GM18520 (cell line): ENCODE data around the gene HHIP.
A peak's percentile ranks its signal among the peaks of the same experiment; 100 is the strongest.

Source experiments
- ATAC-seq: cut with Tn5 transposase; IDR thresholded peaks from one replicate; pipeline ENCODE4 v1.9.1; 2021; ENCODE audit not compliant: unreplicated experiment

Gene HHIP, protein sequence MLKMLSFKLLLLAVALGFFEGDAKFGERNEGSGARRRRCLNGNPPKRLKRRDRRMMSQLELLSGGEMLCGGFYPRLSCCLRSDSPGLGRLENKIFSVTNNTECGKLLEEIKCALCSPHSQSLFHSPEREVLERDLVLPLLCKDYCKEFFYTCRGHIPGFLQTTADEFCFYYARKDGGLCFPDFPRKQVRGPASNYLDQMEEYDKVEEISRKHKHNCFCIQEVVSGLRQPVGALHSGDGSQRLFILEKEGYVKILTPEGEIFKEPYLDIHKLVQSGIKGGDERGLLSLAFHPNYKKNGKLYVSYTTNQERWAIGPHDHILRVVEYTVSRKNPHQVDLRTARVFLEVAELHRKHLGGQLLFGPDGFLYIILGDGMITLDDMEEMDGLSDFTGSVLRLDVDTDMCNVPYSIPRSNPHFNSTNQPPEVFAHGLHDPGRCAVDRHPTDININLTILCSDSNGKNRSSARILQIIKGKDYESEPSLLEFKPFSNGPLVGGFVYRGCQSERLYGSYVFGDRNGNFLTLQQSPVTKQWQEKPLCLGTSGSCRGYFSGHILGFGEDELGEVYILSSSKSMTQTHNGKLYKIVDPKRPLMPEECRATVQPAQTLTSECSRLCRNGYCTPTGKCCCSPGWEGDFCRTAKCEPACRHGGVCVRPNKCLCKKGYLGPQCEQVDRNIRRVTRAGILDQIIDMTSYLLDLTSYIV

DNA sequence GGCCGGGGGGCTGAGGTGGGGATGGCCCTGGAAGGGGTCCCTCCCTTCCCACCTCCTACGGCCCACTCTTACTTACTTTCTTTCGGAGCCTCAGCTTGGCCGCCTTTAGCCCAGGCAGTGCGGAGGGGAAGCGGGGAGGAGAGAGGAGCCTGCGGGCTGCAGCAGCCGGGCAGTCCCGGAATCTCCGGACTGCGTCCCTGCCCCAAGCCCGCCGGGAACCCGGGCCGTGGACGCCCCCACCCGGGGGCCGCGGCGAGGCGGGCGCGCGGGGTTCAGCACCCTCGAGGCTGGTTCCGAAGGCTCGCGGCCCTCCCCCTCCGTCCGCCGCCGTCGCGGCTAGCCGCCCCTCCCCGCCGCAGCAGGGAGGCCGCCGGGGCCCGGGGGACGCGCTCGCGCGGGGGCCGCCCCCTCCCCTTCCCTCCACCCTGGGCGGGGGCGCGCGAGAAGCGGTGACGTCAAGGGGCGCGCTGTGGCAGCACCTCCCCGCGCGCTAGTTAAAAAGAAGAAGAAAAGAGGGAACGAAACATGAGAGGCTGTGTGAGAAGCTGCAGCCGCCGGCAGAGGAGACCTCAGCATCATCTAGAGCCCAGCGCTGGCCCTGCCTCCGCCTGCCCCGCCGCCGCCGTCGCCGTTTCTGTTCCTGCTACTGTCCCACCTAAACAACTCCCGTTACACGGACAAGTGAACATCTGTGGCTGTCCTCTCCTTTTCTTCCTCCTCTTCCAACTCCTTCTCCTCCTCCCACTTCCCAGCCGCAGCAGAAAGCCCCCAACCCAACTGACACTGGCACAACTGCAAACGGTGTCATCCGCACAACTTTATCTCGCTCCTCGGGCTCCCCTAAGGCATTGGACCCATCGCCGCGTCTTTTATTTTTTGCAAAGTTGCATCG is at the start of gene HHIP:
Gene HHIP (plus strand): TSS at position 526 of the 892 bp plus-strand sequence. CDS start 520 bp downstream, outside the sequence.
- no peak for ATAC-seq

DNA sequence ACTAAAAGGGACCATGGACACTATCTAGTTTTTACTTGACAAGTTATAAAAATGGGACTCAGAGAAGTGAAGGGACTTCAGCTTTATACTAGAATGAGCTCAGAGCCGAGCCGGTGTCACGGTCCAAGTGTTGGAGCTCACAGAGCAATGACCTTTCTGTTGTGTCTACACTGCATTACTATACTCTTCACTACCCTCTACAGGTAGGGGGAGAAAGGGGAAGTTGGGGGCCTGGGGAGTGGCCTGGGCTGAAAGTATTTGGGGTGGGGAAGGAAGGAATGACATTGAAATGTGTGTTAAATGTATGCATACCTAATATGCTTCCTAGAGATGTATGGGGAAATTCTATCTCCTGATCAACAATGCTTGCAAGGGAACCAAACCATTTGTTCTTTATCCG is 48.8 kb upstream of the HHIP start:
- no peak for ATAC-seq

DNA sequence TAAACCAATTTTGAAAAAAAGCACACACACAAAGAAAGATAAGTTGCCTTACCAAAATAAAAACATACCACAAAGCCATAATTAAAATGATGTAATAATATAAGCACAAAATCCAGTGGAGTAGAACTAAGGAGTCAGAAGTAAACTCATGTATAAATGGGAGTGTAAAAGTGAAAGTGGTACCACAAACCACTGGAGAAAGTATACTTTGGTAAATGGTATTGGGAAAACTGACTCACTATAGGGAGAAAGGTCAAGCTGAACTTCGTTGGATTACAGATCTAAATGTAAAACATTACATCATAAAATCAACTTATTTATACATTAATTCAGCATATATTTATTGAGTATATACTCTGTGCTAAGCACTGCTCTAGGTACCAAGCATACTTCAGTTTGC is 46.3 kb upstream of the HHIP start:
- ATAC-seq, result no peak

DNA sequence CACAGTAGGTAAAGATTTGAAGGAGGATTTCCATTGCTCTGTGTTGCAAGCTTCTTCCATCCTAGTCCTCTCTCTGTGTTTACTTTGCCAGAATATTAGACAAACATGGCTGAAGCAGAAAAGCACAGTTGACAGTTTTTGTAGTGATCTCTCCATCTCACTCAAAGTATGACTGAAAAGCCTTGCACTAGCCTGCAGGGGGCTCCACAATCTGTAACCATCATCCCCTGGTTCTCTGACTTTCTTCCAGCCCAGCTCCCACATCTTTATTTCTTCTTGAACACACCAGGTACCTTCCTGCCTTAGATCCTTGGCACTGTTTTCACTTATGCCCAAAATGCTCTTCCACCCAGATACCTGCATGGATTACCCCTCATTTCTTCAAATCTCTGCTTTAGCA is 34.1 kb upstream of the HHIP start:
- no peak for ATAC-seq

DNA sequence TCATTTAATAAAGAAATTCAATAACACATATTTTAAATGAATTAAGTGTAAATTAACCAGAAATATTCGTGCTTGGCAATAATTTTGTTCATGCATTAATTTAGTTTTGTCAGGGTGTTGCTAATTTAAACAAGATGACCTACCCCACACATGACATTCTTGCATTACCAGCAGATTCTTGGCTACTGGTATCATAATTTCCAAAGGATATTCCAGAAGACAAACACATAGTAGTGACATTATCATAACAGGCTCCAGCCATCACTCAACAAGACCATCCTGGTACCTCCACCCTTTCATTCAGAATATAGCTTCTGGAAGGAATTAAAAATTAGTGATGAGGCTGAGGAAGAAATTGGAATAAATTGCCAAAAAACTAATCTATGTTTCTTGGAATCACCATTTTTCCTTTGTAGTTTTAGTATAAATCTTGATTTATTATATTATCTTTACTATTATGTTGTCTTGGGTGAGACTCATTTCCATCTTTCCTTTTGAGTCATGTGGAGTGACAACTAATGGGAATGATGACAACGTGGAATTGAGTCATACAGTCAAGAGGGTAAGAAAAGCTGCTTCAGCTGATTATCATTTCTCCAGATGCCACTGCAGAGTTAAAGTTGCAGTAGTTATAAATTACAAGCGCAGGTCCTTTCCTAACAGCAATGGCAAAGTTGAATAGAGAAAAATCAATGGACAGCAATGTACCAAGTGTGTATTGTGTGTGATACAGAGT is 30.9 kb upstream of the HHIP start:
- no peak for ATAC-seq

DNA sequence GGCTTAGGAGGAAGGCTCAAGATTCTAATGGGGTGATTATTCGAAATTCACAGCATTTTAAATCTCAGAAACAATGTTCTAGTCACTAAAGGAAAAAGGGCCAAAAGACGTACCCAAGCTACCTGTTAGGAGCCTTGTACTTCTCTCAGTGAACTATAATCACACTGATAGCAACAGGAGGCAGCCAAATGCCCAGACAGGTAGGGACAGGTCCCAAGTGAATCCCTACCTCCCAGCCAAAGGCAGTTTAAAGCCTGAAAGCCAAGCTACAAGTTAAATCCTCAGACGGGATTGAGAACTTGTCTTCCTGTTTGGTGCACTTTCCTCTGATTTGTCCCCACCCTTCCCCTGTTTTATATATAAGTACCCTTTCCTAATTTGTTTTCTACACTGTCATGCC is 24.3 kb upstream of the HHIP start:
- no peak for ATAC-seq

DNA sequence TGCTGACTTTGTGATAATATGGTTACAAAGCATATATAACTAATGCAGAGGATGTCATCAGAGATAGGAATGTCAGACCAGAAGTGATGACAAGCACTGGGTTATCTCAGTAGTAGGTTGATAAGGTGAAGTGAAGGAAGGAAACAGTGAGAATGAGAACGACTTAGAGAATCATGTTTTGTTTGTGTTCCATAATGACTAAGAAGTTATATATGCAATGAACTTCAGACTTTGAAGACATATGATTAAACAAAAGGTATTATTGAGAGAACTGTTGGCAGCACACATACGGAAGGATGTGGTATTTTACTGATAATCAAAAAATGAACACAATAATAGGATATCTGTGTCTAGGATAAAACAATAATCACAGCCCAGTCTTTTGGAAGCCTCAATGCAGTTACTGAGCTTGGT is 18.3 kb upstream of the HHIP start:
- ATAC-seq, result no peak

DNA sequence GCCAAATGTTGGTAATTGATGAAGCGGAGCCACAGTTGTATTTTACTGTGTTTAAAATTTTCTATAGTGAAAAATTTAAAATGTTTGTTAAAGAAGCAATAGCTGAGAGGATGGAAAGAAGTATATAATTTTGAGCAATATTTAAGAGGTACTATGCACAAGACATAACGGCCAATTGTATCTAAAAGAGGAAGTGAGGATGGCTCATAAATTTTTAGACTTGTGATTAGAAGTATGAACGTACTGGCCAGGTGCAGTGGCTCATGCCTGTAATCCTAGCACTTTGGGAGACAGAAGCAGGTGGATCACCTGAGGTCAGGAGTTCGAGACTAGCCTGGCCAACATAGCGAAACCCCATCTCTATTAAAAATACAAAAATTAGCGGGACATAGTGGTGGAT is 12.7 kb upstream of the HHIP start:
- ATAC-seq, result no peak

DNA sequence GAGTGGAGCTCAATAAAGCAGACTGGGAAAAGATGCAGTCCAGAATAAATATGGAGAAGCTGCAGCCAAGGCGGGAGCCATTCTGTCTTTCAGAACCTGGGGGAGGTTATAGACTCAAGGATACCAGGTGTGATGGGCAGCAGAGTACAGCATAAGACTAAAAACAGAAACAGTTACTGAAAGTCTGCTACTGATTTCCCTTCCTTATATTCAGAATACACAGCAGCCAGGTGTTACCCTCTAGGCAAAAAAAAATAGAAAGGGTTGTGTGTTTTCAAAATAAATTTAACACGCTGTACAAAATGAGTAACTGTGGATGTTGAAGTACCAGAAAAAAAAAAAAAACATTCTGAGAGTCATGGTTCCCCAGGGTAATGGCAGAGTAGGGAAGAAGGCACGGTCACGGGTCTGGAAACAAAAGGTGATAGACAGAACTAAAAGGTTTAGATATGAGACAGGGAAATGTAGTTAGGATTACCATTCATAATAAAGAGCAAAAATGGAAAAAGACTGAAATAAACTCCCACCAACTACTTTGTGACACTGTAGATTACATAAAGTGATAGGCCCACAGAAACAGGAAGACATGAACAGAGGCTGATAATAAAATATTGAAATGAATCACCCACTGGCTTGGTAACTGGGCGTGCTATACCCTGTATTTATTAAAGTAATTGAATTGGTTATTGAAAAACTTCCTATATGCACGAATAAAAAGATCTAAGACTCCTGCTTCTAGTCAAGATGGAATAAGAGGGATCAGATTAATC is 10.8 kb upstream of the HHIP start:
- peak; percentile 98 for ATAC-seq

DNA sequence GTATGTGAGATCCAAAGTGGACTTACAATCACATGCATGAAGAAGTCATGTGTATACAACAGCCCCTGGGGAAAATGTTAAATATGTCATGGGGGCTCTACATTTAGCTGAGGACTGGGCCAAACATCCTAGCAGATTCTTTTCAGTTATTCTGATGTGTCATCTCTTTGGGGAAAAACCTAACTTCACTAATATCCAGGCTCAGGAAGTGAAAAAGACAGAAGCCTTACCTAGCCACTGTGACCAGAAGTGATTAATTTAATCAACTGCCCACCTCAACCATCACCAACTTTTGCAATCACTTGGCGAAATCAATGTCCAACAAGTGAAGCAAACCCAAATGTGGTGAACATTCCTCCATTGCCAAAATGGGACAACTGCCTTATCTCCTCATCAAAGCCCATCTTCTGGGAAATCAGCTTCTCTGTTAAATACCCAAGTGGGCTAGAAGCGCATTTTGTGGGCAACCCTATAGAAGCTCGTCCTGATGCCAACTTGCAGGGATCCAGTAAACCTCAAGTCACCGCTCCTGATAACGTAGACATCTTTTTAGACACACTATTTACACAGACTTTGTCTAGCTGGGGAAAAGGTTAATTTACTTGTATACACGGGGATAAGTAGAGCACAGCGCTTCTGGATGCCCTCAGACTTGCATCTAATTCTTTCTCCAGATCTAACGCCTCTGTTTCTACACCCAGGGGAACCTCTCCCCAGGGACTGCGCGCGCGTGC is 1.4 kb upstream of the HHIP start:
- ATAC-seq, result no peak

DNA sequence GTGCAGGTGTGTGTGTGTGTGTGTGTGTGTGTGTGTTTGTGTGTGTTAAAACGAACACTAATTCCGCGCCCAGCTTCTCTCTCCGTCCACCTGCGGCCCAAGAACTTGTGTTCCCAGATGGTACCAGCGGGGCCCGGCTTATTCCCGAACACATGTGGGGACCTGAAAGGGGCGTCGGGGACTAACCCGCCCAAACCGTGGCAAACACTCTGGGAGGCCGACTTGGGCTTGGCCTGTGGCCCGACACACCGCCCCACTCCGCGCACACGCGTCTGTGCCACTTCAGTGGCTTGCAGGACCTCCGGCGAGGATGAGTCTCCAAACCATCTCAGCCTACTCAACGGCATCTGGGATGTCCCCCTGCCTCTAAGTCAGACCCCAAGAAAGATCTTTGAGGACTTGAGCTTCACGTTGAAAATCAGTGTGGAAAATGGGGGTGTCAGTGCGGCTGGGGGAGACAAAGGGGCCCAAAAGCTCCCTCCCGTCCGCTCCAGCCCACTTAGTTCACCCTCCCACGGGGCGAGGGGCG is 790 bp upstream of the HHIP start:
- ATAC-seq, result no peak

DNA sequence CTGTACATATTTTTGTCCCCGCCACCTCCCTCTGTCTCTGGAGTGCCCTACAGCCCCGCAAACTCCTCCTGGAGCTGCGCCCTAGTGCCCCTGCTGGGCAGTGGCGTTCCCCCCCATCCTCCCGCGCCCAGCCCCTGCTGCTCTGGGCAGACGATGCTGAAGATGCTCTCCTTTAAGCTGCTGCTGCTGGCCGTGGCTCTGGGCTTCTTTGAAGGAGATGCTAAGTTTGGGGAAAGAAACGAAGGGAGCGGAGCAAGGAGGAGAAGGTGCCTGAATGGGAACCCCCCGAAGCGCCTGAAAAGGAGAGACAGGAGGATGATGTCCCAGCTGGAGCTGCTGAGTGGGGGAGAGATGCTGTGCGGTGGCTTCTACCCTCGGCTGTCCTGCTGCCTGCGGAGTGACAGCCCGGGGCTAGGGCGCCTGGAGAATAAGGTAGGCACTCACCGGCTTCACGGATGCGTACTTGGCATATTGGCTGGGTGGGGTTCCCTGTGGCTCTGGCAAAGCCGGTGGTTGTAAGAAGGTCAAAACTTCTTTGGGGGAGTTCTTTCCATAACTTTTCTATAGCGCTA is 653 bp downstream of the HHIP start:
- ATAC-seq, result no peak

DNA sequence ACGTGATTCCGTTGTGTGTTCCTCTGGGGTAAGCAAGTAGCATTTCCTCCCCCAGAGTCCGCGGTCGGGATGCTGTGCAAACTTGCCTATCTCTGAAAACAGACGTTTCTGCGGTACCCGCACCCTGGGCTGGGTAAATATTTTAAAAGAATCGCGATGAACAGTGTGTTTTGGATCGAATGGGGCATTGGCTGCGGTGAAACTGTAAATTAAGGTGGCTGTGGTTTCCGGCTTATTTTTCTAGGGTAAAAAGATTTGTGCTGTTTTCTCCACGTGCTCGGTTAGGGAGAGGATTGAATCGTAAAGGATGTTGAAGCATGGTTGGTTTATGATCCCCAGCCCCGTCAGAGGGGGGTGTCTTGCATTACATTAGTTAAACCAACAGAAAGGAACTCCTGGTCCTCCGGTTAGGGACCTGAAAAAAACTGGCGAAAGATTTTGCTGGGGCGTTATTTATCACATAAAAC is 1.2 kb downstream of the HHIP start:
- ATAC-seq, result no peak

DNA sequence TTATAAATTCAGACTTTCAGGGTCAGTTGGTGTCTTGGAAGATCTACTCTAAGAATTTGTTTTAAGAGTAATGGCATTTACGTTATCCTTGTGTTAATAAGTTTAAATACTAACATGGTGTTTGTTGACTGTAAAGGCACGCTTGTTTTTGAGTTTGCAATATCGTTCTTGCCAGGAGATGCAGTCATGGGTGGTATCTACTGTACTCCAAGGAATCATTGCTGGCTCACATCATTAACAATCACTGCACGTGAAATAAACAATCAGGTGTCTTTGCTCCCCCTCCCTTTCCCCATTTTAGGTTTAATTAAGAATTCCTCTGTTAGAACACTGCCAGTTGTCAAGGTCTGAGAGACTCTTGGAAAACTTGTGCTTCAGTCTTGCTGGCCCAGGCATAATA is 1.6 kb downstream of the HHIP start:
- no peak for ATAC-seq

DNA sequence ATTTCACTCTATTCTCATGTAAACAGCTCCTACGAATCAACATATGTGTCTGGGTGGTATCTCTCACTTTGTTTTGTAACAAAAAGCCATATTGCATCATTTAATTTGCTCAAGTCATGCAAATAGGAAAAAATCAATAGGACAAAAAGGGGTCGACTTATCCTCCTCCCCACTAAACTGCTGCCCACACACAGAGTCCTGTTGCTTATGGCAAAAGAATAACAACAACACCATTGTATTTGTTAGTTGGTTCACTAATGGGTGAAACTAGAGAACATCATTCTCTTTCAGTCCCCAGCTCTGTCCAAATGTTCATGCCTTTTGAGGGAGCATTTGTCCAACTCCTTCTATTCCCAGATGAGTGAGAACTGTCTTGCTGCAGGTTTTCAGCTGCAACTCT is 2.1 kb downstream of the HHIP start:
- ATAC-seq, result no peak

DNA sequence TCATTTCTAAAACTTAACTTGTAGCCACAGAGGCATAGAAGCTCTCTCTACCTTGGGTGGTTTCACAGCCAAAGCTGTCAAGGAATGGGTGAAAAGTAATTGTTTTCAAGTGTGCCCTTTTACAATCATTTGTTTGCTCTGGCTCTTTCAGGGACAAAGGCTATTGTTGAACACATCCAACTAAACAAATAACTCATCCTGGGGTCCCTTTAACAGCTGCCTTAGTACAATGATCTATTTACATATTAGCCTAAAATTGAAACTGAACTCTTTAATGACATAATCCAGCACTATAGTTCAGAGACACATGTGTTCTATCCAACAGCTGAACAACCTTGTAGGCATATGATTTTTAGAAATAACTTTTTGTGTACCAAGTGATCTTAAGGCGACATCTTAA is 3.7 kb downstream of the HHIP start:
- no peak for ATAC-seq

DNA sequence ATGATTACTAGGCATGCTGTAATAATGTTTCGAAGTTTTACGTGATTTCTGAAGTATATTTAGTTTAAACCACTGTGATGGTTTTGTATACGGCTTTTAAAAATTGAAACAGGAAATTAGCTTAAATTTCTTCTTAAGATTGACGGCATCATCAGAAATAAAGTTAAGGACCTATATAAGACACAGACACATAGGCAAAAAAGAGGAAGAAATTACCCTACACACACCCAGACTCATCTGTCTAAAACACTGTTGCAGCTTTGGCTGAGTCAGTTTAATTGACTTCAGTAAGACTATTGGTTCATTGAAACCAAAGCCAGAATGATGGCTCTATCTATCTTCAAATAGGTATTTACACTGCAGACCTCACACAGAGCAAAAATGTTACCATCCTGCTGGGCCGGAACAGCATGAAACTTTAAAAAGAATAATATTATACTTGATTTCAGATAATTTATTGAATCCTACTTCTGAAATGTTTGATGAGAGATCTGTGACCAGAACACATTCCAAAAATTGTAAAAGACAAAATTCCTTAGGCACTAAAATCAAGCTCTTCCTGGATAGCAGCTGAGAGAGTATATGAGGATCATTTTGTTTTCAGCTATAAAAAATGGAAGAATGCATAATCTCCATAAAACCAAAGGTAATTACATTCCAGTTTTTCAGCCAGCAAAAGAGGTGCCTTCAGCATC is 4.5 kb downstream of the HHIP start:
- no peak for ATAC-seq
